SK-N-SH (cell line): ENCODE results near the gene SH2D4B. TPM values are rescaled to one million over a fixed set of nuclear protein-coding genes. Genes with fewer than 3 reads are reported as not detected.

ENCODE experiments used
- CTCF ChIA-PET: fragments of 300-600, 350-600 bp; formaldehyde crosslinking; extraction: SDS; loops from one replicate; lab custom pipeline; 2021; lab: Yijun Ruan, JAX
- POLR2A ChIA-PET: fragments of 350-600 bp; sonication (Branson Sonifier 250); formaldehyde crosslinking; extraction: SDS; loops from one replicate; lab custom pipeline; 2020; ENCODE audit warnings: antibody characterized with exemption, inconsistent platforms; lab: Yijun Ruan, JAX
- DNase-seq: peaks from one replicate; pipeline ENCODE4 v3.0.0; 2012
- H2AFZ ChIP-seq: fragments of 200-600 bp; sonication (generic); 2 replicates; pipeline ENCODE4 v1.8.1; 2016; ENCODE audit warnings: antibody characterized with exemption, mild to moderate bottlenecking, low read depth
- H3F3A ChIP-seq: fragments of 200-600 bp; sonication (generic); replicated peaks from 2 replicates; pipeline ENCODE3; 2016; ENCODE audit warnings: antibody characterized with exemption, mild to moderate bottlenecking; ENCODE audit not compliant: insufficient read depth
- H3K27ac ChIP-seq, 2 experiments: fragments of 200-500 bp in 1 of 2; fragments of 200-600 bp in 1 of 2; sonication (Bioruptor generic) in 1 of 2; sonication (generic), shearing (Covaris generic) in 1 of 2; 2 replicates each; pipeline versions ENCODE4 v1.5.1 to v1.6.1; 2014 to 2016; ENCODE audit warnings: low read depth in 2 of 2, inconsistent platforms in 1 of 2, low read length in 1 of 2, mild to moderate bottlenecking in 1 of 2, mixed read lengths in 1 of 2
- H3K27me3 ChIP-seq: fragments of 200-600 bp; sonication (generic), shearing (Covaris generic); 2 replicates; pipeline ENCODE4 v1.6.1; 2016; ENCODE audit warnings: mixed run types; ENCODE audit not compliant: insufficient read depth
- H3K36me3 ChIP-seq, 2 experiments: fragments of 200-500 bp in 1 of 2; fragments of 200-600 bp in 1 of 2; sonication (Bioruptor generic) in 1 of 2; sonication (generic) in 1 of 2; replicated peaks in 1 of 2; 2 replicates each; pipeline versions ENCODE3 to v1.5.1; 2014 to 2016; ENCODE audit warnings: low read length in 1 of 2, mild to moderate bottlenecking in 1 of 2; ENCODE audit not compliant: insufficient read depth in 2 of 2, control insufficient read depth in 1 of 2
- H3K4me1 ChIP-seq, 2 experiments: fragments of 200-500 bp in 1 of 2; fragments of 200-600 bp in 1 of 2; sonication (Bioruptor generic) in 1 of 2; sonication (generic), shearing (Covaris generic) in 1 of 2; 2 replicates each; pipeline versions ENCODE4 v1.5.1 to v1.6.1; 2014 to 2016; ENCODE audit warnings: low read depth in 1 of 2, low read length in 1 of 2, mixed run types in 1 of 2; ENCODE audit not compliant: insufficient read depth in 2 of 2, control insufficient read depth in 1 of 2
- H3K4me2 ChIP-seq: fragments of 200-600 bp; sonication (generic), shearing (Covaris generic); 2 replicates; pipeline ENCODE4 v1.6.1; 2017; ENCODE audit warnings: mixed run types
- H3K4me3 ChIP-seq, 2 experiments: fragments of 200-500 bp in 1 of 2; fragments of 200-600 bp in 1 of 2; sonication (Bioruptor generic) in 1 of 2; sonication (generic), shearing (Covaris generic) in 1 of 2; 2 replicates each; pipeline versions ENCODE4 v1.5.1 to v1.8.1; 2014 to 2016; ENCODE audit warnings: low read depth in 2 of 2, inconsistent platforms in 1 of 2, low read length in 1 of 2, mild to moderate bottlenecking in 1 of 2, mixed read lengths in 1 of 2, moderate library complexity in 1 of 2
- H3K79me2 ChIP-seq: fragments of 200-600 bp; sonication (generic); 2 replicates; pipeline ENCODE4 v1.8.1; 2017; ENCODE audit warnings: mild to moderate bottlenecking; ENCODE audit not compliant: insufficient read depth
- H3K9ac ChIP-seq: fragments of 200-600 bp; sonication (generic); 2 replicates; pipeline ENCODE4 v1.6.1; 2017; ENCODE audit warnings: mixed run types
- H3K9me2 ChIP-seq: fragments of 200-600 bp; sonication (generic); 2 replicates; pipeline ENCODE4 v1.6.1; 2017; ENCODE audit warnings: mixed run types
- H3K9me3 ChIP-seq: fragments of 200-600 bp; sonication (generic); 2 replicates; pipeline ENCODE4 v1.6.1; 2017; ENCODE audit warnings: mixed run types, mild to moderate bottlenecking, moderate library complexity
- H4K20me1 ChIP-seq: fragments of 200-600 bp; sonication (generic); 2 replicates; pipeline ENCODE4 v1.6.1; 2017; ENCODE audit warnings: mild to moderate bottlenecking, mixed run types; ENCODE audit not compliant: insufficient read depth
- CHD2 ChIP-seq: fragments of 150-350 bp; IDR thresholded peaks from 2 replicates; pipeline ENCODE4 v1.6.1; 2018; ENCODE audit warnings: low read length; ENCODE audit not compliant: partially characterized antibody
- FOSL2 ChIP-seq: IDR thresholded peaks from 2 replicates; pipeline ENCODE4 v1.4.0; 2012; ENCODE audit warnings: low read depth, mild to moderate bottlenecking, moderate library complexity, borderline replicate concordance
- MEF2A ChIP-seq: IDR thresholded peaks from 2 replicates; pipeline ENCODE4 v1.4.0; 2012; ENCODE audit warnings: low read depth, borderline replicate concordance
- MXI1 ChIP-seq: IDR thresholded peaks from 2 replicates; pipeline ENCODE4 v1.6.1; 2012; ENCODE audit warnings: mild to moderate bottlenecking, low read depth, low read length, improper control_type of control experiment
- POLR2AphosphoS5 ChIP-seq: IDR thresholded peaks from 2 replicates; pipeline ENCODE4 v1.6.1; 2012; ENCODE audit warnings: low read depth, low read length
- RAD21 ChIP-seq: IDR thresholded peaks from 2 replicates; pipeline ENCODE4 v1.6.1; 2012; ENCODE audit warnings: mild to moderate bottlenecking, low read length
- SIN3A ChIP-seq: IDR thresholded peaks from 2 replicates; pipeline ENCODE4 v1.6.1; 2012; ENCODE audit warnings: low read depth, mild to moderate bottlenecking, low read length, moderate library complexity, borderline replicate concordance
- TAF1 ChIP-seq: IDR thresholded peaks from 2 replicates; pipeline ENCODE4 v1.6.1; 2012; ENCODE audit warnings: low read depth, mild to moderate bottlenecking, low read length, moderate library complexity, borderline replicate concordance
- USF2 ChIP-seq: fragments of 150-350 bp; IDR thresholded peaks from 2 replicates; pipeline ENCODE4 v1.6.1; 2017; ENCODE audit warnings: antibody characterized with exemption, low read length, low read depth, borderline replicate concordance
- YY1 ChIP-seq: IDR thresholded peaks from 2 replicates; pipeline ENCODE4 v1.4.0; 2012; ENCODE audit warnings: low read depth, mild to moderate bottlenecking
- WGBS: methylation state at CpG from one replicate; pipeline ENCODE4 v1.1.6; 2017; ENCODE audit warnings: low lambda C conversion rate; 5-methylcytosine and 5-hydroxymethylcytosine counted together
- polyA plus RNA-seq, 3 experiments: library from polyadenylated mRNA; depleted of rRNA; stranded (reverse); fragments of >200 nt; gene quantifications; 2 replicates each; pipeline ENCODE4 v1.2.3, GENCODE V29; 2012
- TF ChIP-seq, protein P1 (sequence below): IDR thresholded peaks from 2 replicates; pipeline ENCODE4 v1.4.0; 2012; ENCODE audit warnings: low read depth
- TF ChIP-seq, protein P2 (sequence below): fragments of 200-600 bp; sonication (generic); IDR thresholded peaks from 2 replicates; pipeline ENCODE4 v1.6.1; 2017; ENCODE audit warnings: antibody characterized with exemption, mild to moderate bottlenecking, moderate library complexity

SH2D4B gene
- polyA plus RNA-seq, 1 of the 3 experiments (the other 2 are of a cell fraction), result not detected

DNA sequence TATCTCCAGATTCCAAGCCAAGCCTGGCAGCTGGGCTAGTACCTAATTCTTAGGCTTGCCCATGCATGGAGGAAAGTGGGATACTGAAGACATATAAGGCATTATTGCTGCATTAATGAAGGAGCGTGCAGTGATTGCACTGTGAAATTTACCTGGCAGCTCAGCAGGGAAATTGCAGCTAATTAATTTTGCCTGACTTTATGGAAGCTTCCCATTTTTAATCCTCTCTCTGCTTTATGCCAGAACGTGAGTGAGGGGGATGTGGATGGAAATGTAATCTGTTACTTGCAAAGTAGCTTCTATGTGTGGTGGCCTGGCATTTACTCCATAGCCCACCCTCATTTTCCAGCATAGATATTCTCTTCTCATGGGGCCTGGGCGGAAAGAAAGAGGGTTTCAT is 134.9 kb downstream of the SH2D4B start:
- no peak overlapping the region for H3K9ac ChIP-seq
- no peak for DNase-seq
- no peaks in the 10 kb centered on the region for H4K20me1 ChIP-seq
- no peaks in the 10 kb centered on the region for H3K9me3 ChIP-seq
- 33% methylated on average over 3 of the region's 3 CpGs for WGBS
- H3K79me2 ChIP-seq, result no peaks in the 10 kb centered on the region
- H3K36me3 ChIP-seq, result no peaks in the 10 kb centered on the region
- no peaks in the 10 kb centered on the region for H3F3A ChIP-seq
- H3K27me3 ChIP-seq, result no peaks in the 10 kb centered on the region
- no peak overlapping the region for H3K4me3 ChIP-seq
- ChIA-PET POLR2A (no interaction called here), CTCF (interaction anchor here (1.3 to 7.3 kb wide), 6 partner anchors 10 to 270 kb away, joined by 3 to 79 read pairs (median 6); no protein-coding TSS in a partner anchor)
- no peak overlapping the region for H2AFZ ChIP-seq
- H3K4me2 ChIP-seq, result no peak overlapping the region
- H3K4me1 ChIP-seq, result no peaks in the 10 kb centered on the region; a peak in 1 of 4 replicates
- no peak overlapping the region for H3K27ac ChIP-seq
- H3K9me2 ChIP-seq, result no peaks in the 10 kb centered on the region
- no peak for TF ChIP-seq MEF2A
- no peak for TF ChIP-seq USF2
- TF ChIP-seq SIN3A, result no peak
- TF ChIP-seq YY1, result no peak
- TF ChIP-seq, protein P1, sequence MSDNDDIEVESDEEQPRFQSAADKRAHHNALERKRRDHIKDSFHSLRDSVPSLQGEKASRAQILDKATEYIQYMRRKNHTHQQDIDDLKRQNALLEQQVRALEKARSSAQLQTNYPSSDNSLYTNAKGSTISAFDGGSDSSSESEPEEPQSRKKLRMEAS, result no peak
- TF ChIP-seq, protein P2, sequence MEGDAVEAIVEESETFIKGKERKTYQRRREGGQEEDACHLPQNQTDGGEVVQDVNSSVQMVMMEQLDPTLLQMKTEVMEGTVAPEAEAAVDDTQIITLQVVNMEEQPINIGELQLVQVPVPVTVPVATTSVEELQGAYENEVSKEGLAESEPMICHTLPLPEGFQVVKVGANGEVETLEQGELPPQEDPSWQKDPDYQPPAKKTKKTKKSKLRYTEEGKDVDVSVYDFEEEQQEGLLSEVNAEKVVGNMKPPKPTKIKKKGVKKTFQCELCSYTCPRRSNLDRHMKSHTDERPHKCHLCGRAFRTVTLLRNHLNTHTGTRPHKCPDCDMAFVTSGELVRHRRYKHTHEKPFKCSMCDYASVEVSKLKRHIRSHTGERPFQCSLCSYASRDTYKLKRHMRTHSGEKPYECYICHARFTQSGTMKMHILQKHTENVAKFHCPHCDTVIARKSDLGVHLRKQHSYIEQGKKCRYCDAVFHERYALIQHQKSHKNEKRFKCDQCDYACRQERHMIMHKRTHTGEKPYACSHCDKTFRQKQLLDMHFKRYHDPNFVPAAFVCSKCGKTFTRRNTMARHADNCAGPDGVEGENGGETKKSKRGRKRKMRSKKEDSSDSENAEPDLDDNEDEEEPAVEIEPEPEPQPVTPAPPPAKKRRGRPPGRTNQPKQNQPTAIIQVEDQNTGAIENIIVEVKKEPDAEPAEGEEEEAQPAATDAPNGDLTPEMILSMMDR, result no peak
- TF ChIP-seq POLR2AphosphoS5, result no peak

- H3K9me3 ChIP-seq, result no peaks in the 10 kb centered on the region
- H3K27me3 ChIP-seq, result no peaks in the 10 kb centered on the region
- TF ChIP-seq TAF1 (no peak), MXI1 (no peak), CHD2 (no peak), USF2 (no peak), RAD21 (no peak), FOSL2 (no peak)
- TF ChIP-seq, protein P1, result no peak
- TF ChIP-seq, all 33 proteins: peak for 0
- Histone ChIP-seq H3K36me3 (no peaks in the 10 kb centered on the region), H3F3A (no peaks in the 10 kb centered on the region), H4K20me1 (no peaks in the 10 kb centered on the region), H3K4me1 (no peaks in the 10 kb centered on the region; a peak in 1 of 4 replicates), H3K79me2 (no peaks in the 10 kb centered on the region), H3K9ac (no peak overlapping the region), H3K9me2 (no peaks in the 10 kb centered on the region), H2AFZ (no peak overlapping the region), H3K4me2 (no peak overlapping the region), H3K27ac (no peak overlapping the region), H3K4me3 (no peak overlapping the region)
- ChIA-PET POLR2A (no interaction called here), CTCF (interaction anchor here (7.3 kb wide), 1 partner anchor 12 kb away, joined by 79 read pairs; no protein-coding TSS in a partner anchor)
- 3% methylated on average over 1 of the region's 1 CpG for WGBS
- DNase-seq, result no peak
These were observed 137.1 kb downstream of the SH2D4B start for GRCh38 chr10:80674809-80675208.
